Fibroblast of skin of right quadriceps (primary cell): ENCODE measurements around the gene CADM4.
"Not testable (repeated sequence)": the region's sequence is repeated elsewhere in the genome, so short reads cannot be mapped to it uniquely, and the experiment has no call there.

Source experiments
- DNase-seq: peaks from one replicate; pipeline ENCODE4 v3.0.0-alpha.2; 2013

CADM4 gene

GRCh38 chr19:43662487-43662886, 22.8 kb upstream of the CADM4 start:
- DNase-seq, result no peak

- no peak for DNase-seq
Observed at GRCh38 chr19:43660971-43661360, 21.3 kb upstream of the CADM4 start.

GRCh38 chr19:43660301-43660970, 20.8 kb upstream of the CADM4 start:
- DNase-seq, result no peak

GRCh38 chr19:43658494-43658893, 18.8 kb upstream of the CADM4 start:
- no peak for DNase-seq

- DNase-seq, result no peak
Observed at GRCh38 chr19:43658001-43658400, 18.4 kb upstream of the CADM4 start.

- no peak for DNase-seq
Observed at GRCh38 chr19:43656436-43656835, 16.8 kb upstream of the CADM4 start.

- no peak for DNase-seq
Observed at GRCh38 chr19:43652546-43652874, 12.9 kb upstream of the CADM4 start.

- peak; percentile 53 for DNase-seq
Observed at GRCh38 chr19:43651758-43652545, 12.3 kb upstream of the CADM4 start.

GRCh38 chr19:43650276-43650675, 10.6 kb upstream of the CADM4 start:
- not testable (repeated sequence) for DNase-seq

GRCh38 chr19:43649514-43649913, 9.9 kb upstream of the CADM4 start:
- DNase-seq, result no peak

- DNase-seq, result no peak
Observed at GRCh38 chr19:43648633-43649032, 9.0 kb upstream of the CADM4 start.

- no peak for DNase-seq
Observed at GRCh38 chr19:43644181-43644580, 4.5 kb upstream of the CADM4 start.

- no peak for DNase-seq
Observed at GRCh38 chr19:43643326-43643725, 3.7 kb upstream of the CADM4 start.

GRCh38 chr19:43642531-43642930, 2.9 kb upstream of the CADM4 start:
- no peak for DNase-seq

- DNase-seq, result no peak
Observed at GRCh38 chr19:43641333-43641732, 1.7 kb upstream of the CADM4 start.

GRCh38 chr19:43640424-43640757, 741 bp upstream of the CADM4 start:
- no peak for DNase-seq

- DNase-seq, result no peak
Observed at GRCh38 chr19:43638995-43639518, 593 bp downstream of the CADM4 start.

GRCh38 chr19:43638214-43638994, 1.2 kb downstream of the CADM4 start:
- no peak for DNase-seq

- DNase-seq, result peak; percentile 33
Observed at GRCh38 chr19:43636121-43636683, 3.4 kb downstream of the CADM4 start.

GRCh38 chr19:43635561-43635940, 4.1 kb downstream of the CADM4 start:
- DNase-seq, result not testable (repeated sequence)

- peak; percentile 38 for DNase-seq
Observed at GRCh38 chr19:43634872-43635560, 4.6 kb downstream of the CADM4 start.

GRCh38 chr19:43634506-43634871, 5.2 kb downstream of the CADM4 start:
- no peak for DNase-seq

- no peak for DNase-seq
Observed at GRCh38 chr19:43634068-43634467, 5.6 kb downstream of the CADM4 start.
